Measurements from ENCODE around the gene MYH15.

Gene MYH15

DNA sequence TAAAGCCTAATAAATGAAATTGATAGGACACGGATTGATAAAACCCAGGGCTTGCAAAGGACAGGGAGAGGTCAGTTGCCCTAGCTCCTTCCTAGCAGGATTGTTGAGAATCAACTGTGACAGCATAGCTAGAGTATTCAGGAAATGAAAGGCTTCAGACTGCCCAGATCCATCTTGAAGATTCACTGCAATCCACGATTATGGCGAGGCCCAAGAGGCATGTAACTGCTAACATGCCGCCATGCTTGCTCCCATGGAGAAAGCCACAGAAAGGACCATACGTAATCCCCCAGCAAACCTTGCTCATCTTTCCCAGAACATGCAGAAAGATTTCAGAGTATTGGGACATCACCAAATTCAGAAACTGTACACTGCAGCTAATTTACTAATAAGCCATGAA is 41.3 kb downstream of the MYH15 start:
- DNase-seq, result no peak

DNA sequence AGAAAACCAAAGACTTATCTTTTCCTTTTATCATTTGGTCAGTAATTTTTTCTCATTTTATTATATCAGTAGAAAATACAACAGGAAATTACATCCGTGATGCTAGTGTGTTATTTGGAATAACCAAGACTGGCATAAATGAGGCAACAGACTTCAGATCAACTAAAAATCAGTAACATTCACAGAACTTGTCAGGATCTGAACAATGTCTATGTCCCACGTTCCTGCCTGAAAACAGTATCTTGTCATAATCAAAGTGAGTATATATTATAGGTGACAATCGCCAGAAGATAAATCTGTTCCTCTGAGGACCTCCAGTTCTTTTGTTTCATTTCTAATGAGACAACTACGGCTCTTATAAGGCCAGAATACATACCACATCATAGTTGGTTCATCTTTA is 41.8 kb downstream of the MYH15 start:
- DNase-seq, result no peak

- DNase-seq, result no peak
Observed at GRCh38 chr3:108462899-108463298, 47.5 kb downstream of the MYH15 start.

DNA sequence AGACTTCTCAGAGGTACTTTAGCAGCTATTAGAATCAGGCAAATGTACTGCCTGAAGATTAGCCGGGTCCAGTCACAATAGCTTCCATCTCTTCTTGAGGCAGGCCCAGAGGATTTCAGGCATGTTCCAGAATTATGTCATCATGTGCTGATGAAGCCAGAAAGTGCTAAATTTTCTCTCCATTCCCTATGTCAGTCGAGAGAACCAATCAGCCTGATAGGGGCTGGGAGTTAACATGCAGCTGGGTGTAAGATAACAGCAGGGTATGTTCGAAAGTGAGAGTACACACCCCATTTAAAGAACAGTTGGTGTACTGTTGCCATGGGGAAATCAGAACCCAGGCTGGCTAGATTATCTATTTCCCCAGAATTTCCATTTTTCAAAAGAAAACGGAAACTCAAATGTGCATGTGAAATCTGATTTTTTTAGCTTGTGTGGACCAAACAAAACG is 48.7 kb downstream of the MYH15 start:
- DNase-seq, result no peak

DNA sequence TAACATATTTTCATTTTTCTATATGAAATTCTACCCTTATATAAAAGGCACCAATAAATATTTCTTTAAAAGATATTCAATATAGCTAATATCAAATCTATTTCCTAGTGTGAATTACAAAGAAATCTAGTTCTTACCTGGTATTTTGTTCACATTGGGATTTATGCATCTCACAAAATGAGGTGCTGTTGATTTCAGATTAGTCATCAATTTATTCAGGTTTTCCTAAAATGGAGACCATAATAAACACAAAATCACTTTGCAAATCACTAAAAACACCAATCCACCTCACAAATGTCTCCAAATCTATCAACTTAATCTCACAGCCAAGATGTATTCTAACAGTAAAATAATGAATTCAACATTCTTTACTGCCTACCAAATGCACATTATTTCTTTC is 51.2 kb downstream of the MYH15 start:
- no peak for DNase-seq

- DNase-seq, result no peak
Observed at GRCh38 chr3:108455212-108455705, 55.1 kb downstream of the MYH15 start.

DNA sequence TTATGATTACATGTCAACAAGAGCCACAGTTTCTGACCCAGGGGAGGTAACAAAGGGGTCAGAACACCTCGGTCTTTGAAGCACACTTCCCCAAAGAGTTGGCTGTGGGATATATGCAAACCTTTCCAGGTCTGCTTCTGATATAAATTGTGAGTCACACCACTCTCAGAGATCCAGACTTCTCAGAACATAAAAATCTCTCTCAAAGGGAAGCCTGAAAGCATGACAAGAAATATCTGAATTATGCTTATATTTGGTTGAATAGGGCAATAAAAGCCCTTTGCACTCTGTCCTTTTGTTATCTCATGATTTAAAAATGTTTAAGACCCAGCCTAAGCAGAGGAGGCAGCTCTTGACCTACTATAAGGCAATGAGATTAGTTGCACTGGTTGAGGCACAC is 56.8 kb downstream of the MYH15 start:
- DNase-seq, result no peak

DNA sequence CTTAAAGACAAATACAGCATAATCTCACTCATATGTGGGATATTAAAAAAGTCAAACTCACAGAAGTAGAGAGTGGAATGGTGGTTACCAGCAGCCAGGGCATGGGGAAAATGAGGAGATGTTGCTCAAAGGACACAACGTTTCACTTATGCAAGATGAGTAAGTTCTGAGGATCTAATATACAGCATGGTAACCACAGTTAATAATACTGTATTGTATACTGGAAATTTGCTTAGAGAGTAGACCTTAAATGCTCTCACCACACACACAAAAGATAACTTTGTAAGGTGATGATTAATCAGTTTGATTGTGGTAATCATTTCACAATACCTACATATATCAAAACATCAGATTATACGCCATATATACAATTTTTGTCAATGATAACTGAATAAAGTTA is 60.0 kb downstream of the MYH15 start:
- DNase-seq, result no peak

DNA sequence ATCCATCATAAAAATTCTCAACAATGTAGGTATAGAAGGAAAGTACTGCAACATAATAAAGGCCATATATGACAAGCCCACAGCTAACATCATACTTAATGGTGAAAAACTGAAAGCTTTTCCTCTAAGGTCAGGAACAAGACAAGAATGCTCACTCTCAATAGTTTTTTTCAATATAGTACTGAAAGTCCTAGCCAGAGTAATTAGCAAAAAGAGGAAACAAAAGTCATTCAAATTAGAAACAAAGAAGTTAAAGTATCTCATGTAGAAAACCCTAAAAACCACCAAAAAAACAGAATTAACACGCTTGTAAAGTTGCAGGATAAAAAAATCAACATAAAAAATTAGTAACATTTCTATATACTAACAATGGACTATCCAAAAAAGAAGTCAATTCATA is 61.8 kb downstream of the MYH15 start:
- DNase-seq, result no peak

DNA sequence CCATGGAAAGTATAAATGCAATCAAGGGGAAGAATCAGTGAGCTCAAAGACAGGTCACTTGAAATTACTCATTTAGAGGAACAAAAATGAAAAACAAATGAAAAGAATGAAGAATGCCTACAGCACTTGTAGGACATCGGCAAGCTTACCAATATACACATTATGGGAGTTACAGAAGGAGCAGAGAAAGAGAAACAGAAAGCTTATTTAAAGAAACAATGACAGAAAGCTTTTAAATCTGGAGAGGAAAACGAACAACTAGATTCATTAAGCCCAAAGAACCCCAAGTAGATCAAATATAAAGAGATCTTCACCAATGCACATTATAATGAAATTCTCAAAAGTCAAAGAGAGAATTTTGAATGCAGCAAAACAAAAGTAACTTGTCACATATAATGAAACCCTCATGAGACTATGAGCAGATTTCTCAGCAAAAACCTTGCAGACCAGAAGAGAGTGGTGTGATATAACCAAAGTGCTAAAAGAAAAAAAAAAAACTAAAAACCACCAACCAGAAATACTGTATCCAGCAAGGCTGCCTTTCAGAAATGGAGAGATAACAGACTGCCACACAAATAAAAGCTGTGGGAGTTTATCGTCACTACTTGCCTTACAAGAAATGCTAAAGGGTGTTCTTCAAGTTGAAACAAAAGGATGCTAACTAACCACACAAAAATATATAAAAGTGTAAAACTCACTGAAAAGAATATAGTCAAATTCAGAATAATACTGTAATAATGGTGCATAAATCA is 63.1 kb downstream of the MYH15 start:
- no peak for DNase-seq

- DNase-seq, result no peak
Observed at GRCh38 chr3:108442281-108442680, 68.1 kb downstream of the MYH15 start.

GRCh38 chr3:108441518-108441917 is 68.9 kb downstream of the MYH15 start:
- DNase-seq, result no peak

- DNase-seq, result no peak
Observed at GRCh38 chr3:108441071-108441507, 69.3 kb downstream of the MYH15 start.

GRCh38 chr3:108438542-108438941 is 71.9 kb downstream of the MYH15 start:
- no peak for DNase-seq

GRCh38 chr3:108437439-108437838 is 73.0 kb downstream of the MYH15 start:
- no peak for DNase-seq

DNA sequence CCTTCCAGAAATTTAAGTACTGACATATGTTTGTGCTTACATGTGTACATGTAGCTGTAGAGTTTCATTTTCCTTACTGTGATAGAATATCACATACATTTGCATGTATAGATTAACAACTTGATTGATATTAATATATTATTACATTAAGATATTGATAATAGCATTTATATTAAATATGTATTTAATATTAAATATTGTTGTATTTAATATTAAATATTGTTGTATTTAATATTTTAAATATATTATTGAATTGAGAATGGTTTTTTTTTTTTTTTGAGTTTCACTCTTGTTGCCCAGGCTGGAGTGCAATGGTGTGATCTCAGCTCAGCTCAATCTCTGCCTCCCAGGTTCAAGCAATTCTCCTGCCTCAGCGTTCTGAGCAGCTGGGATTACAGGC is 76.5 kb downstream of the MYH15 start:
- DNase-seq, result no peak

- no peak for DNase-seq
Observed at GRCh38 chr3:108432431-108432830, 78.0 kb downstream of the MYH15 start.

GRCh38 chr3:108430540-108430939 is 79.9 kb downstream of the MYH15 start:
- DNase-seq, result no peak

DNA sequence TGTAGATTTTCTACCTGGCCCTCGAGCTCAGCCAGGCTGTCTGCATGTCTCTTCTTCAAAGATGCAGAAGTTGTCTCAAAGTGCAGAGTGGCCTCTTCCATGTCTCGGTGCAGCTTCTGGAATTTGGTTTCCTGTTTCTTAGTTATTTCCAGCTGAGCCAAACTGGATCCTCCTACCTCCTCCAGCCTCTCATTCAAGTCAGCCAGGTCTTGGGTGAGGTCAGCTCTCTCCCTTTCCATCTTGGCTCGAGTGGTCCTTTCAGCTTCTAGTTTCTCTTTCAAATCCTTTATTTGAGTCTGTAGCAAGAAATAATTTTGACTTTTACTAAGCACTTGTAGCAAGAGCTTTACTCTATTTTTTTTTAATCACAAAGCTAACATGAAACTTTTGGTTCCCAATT is 81.8 kb downstream of the MYH15 start:
- DNase-seq, result no peak

DNA sequence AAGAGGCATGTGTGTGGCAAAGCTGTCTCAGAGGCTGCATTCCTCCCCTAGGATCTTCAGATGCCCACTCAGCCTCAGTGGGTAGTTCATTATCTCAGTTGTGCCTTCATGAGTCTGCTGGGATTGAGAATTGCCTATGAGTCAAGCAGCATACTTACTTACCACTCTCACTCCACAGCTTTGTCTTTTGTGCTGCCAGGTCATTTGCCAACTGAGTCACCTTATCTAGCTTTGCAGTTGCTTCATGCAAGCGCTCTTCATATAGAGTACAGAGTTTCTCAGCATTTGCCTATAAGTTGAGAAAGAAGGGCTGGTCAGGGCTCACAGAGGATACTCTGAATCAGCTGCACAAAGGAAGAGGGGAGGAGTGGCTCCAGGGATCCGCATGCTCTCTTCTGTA is 89.5 kb downstream of the MYH15 start:
- no peak for DNase-seq

- no peak for DNase-seq
Observed at GRCh38 chr3:108416111-108416869, 94.1 kb downstream of the MYH15 start.

DNA sequence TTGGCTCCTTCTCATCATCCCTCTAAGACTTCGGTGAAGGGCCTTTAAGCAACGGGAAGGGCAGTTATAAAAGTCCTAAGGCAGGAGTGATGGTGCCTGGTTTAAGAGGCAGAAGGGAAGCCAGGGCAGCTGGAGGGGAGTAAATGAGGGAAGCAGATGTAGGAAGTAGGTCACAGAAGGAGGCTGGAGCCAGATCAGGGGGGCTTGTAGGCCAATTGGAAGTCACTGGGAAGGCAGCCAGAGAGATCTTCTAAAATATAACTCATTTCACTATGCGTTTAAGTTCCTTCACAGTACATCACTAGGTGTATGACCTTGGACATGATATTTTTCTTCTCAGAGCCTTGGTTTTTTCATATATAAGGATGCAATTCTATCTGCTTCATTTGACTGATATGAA is 94.7 kb downstream of the MYH15 start:
- DNase-seq, result no peak

DNA sequence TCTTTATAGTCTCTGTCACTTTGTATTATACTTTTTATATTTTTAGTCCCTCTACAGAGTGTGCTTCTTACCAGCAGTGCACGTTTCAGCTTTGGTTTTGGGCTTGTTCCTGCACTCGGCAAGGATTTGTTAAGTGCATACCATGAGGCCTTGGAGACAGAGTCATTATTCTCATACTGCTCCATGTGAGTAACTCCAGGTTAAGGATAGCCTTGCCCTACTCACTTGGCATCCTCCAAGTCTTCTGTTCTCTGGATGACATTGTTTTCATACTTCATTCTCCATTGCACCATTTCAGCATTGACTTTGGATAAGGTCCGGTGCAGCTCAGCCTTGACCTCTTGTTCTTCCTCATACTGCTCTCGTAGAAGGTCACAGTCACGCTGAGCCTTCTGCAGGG is 96.4 kb downstream of the MYH15 start:
- DNase-seq, result no peak

GRCh38 chr3:108412121-108412750 is 98.2 kb downstream of the MYH15 start:
- no peak for DNase-seq

All from activated CD8-positive, alpha-beta memory T cell treated with anti-CD3 and anti-CD28 coated beads, Interleukin-2, amount 50 U/mL, for 48 hours (primary cell).